ENCODE measurements around the gene TPD52L1.

DNA sequence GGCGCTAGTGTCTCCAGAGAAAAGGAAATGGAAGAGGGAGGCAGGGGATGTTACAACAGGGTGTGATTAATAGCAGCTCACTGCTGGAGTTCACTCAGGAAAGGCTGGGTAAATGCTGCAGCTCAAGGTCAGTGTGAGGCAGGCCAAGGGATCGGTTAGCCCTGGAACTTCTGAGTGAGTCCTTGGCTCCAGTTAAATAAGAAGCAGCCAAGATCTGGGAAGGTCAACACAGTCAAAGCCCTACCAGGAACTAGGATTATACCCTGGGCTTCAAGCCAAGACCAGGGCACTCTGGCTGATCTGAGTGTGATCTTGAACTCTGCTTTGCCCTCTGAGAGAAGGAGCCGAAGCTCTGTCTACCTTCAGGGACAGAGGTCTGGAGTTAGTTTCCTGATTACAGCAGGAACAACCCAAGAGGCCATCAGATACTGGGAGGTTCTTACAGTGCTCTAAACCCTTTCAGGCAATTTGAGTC is 44.3 kb downstream of the TPD52L1 start:
- TF ChIP-seq, protein P1, sequence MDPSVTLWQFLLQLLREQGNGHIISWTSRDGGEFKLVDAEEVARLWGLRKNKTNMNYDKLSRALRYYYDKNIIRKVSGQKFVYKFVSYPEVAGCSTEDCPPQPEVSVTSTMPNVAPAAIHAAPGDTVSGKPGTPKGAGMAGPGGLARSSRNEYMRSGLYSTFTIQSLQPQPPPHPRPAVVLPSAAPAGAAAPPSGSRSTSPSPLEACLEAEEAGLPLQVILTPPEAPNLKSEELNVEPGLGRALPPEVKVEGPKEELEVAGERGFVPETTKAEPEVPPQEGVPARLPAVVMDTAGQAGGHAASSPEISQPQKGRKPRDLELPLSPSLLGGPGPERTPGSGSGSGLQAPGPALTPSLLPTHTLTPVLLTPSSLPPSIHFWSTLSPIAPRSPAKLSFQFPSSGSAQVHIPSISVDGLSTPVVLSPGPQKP (IDR thresholded peaks at IDR 0.05; ENCODE audit: borderline replicate concordance, low read depth, low read length), result no peak
- TF ChIP-seq, protein P2, sequence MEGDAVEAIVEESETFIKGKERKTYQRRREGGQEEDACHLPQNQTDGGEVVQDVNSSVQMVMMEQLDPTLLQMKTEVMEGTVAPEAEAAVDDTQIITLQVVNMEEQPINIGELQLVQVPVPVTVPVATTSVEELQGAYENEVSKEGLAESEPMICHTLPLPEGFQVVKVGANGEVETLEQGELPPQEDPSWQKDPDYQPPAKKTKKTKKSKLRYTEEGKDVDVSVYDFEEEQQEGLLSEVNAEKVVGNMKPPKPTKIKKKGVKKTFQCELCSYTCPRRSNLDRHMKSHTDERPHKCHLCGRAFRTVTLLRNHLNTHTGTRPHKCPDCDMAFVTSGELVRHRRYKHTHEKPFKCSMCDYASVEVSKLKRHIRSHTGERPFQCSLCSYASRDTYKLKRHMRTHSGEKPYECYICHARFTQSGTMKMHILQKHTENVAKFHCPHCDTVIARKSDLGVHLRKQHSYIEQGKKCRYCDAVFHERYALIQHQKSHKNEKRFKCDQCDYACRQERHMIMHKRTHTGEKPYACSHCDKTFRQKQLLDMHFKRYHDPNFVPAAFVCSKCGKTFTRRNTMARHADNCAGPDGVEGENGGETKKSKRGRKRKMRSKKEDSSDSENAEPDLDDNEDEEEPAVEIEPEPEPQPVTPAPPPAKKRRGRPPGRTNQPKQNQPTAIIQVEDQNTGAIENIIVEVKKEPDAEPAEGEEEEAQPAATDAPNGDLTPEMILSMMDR (conservative IDR thresholded peaks at IDR 0.05; ENCODE audit: low read depth, low read length), result no peak
- TF ChIP-seq MAZ (IDR thresholded peaks at IDR 0.05; ENCODE audit: borderline replicate concordance, low read depth, low read length) (no peak), MAFK (IDR thresholded peaks at IDR 0.05; ENCODE audit: low read depth, low read length) (no peak), FOS (IDR thresholded peaks at IDR 0.05; ENCODE audit: low read depth, low read length) (no peak), POLR2A (IDR thresholded peaks at IDR 0.05; ENCODE audit: low read depth, low read length) (no peak), SMC3 (IDR thresholded peaks at IDR 0.05; ENCODE audit: low read depth, low read length) (no peak)

Measured in IMR-90 (cell line).